Adrenal gland (tissue), 12 donors: ENCODE measurements around the gene BAG3. TPM values are rescaled to one million over a fixed set of nuclear protein-coding genes. Genes with fewer than 3 reads are reported as not detected.

Experiments
- DNase-seq, 7 donors: peaks; one replicate each; pipeline ENCODE4 v3.0.0-alpha.2; 2019 to 2020
- H3K27ac ChIP-seq, 5 donors: fragments of 200-600 bp; sonication (generic) in 4 of 5; 1 replicate in 3 of 5; 2 replicates in 2 of 5; pipeline versions ENCODE4 v1.5.1 to v1.8.0; 2016 to 2020; ENCODE audit warnings: mild to moderate bottlenecking in 1 of 5
- H3K27me3 ChIP-seq: fragments of 200-600 bp; 2 replicates; pipeline ENCODE4 v1.8.0; 2021
- H3K36me3 ChIP-seq, 2 donors: fragments of 200-600 bp; replicated peaks in 1 of 2; 1 replicate in 1 of 2; 2 replicates in 1 of 2; pipeline versions ENCODE4 v1.5.1 to v1.8.0; 2018 to 2022
- H3K4me1 ChIP-seq, 2 donors: fragments of 200-600 bp; replicated peaks in 1 of 2; 1 replicate in 1 of 2; 2 replicates in 1 of 2; pipeline versions ENCODE4 v1.5.1 to v1.8.0; 2018 to 2021
- H3K4me3 ChIP-seq, 4 donors: fragments of 200-600 bp; sonication (generic) in 3 of 4; one replicate each; pipeline ENCODE4 v1.5.1; 2016 to 2018
- H3K9me3 ChIP-seq, 3 donors: fragments of 200-600 bp; sonication (generic) in 1 of 3; replicated peaks in 1 of 3; 1 replicate in 2 of 3; 2 replicates in 1 of 3; pipeline versions ENCODE4 v1.5.1 to v1.8.0; 2016 to 2021
- POLR2A ChIP-seq, 2 donors: fragments of 450-650 bp; IDR thresholded peaks; one replicate each; pipeline ENCODE4 v1.6.1; 2017; ENCODE audit warnings: antibody characterized with exemption in 2 of 2, mild to moderate bottlenecking in 2 of 2, moderate library complexity in 1 of 2
- WGBS, 4 donors: extraction: QIAGEN DNeasy Blood & Tissue Kit in 2 of 4; methylation state at CpG; one replicate each; pipeline versions ENCODE4 v1.1.5 to v1.1.7; 2013 to 2017; 5-methylcytosine and 5-hydroxymethylcytosine counted together
- intact Hi-C, 2 donors: fragments of 100-400 bp; cut with DNase I; formaldehyde crosslinking; loops; one replicate each; pipeline versions ENCODE4 v1.14.1 to v1.15.0; 2022 to 2023
- polyA plus RNA-seq, 3 donors: library from polyadenylated mRNA; stranded (reverse); fragments of 200-250 nt in 2 of 3; fragments of 350-450 nt in 1 of 3; fragmentation: Illumina TruSeq in 1 of 3; extraction: RNeasy Lipid Tissue Mini Kit (QIAGEN cat#74804) in 1 of 3; gene quantifications; one replicate each; pipeline ENCODE4 v1.2.3, GENCODE V29; 2013 to 2014
- total RNA-seq, 9 donors: library from RNA; depleted of rRNA in 4 of 9; stranded (reverse); fragments of >200 nt in 4 of 9; fragments of 120-200 nt in 1 of 9; fragmentation: NEBNext Ultra II Directional in 1 of 9; extraction: Animal tissue kit (Norgen Biotek cat#: 25700) in 1 of 9; gene quantifications; one replicate each; pipeline versions ENCODE4 v1.1.0 to v1.2.4, GENCODE V29; 2013 to 2023
- TF ChIP-seq, protein P1 (sequence below), 6 experiments: fragments of 450-650 bp in 4 of 6; fragments of 200-600 bp in 2 of 6; sonication (generic) in 1 of 6; IDR thresholded peaks; 1 replicate in 5 of 6; 2 replicates in 1 of 6; pipeline versions ENCODE4 v1.5.1 to v1.8.0; 2016 to 2021; ENCODE audit warnings: antibody characterized with exemption in 6 of 6, mild to moderate bottlenecking in 2 of 6, moderate library complexity in 1 of 6
- donor health status: healthy with polysubstance abuse.
- donor health status: Bipolar disorder and iron deficiency.
- donor health status: DM: yes; HTN: yes; CAD: no.
- donor health status: DM: no; HTN: no; CAD: no.
- donor health status: DM: no; HTN: no; CAD: no.
- donor health status: DM: yes; HTN: yes; CAD: no.

Gene BAG3
- total and polyA plus RNA-seq, 12 donors, result 6.1 to 49.3 (median 30.0) TPM

DNA sequence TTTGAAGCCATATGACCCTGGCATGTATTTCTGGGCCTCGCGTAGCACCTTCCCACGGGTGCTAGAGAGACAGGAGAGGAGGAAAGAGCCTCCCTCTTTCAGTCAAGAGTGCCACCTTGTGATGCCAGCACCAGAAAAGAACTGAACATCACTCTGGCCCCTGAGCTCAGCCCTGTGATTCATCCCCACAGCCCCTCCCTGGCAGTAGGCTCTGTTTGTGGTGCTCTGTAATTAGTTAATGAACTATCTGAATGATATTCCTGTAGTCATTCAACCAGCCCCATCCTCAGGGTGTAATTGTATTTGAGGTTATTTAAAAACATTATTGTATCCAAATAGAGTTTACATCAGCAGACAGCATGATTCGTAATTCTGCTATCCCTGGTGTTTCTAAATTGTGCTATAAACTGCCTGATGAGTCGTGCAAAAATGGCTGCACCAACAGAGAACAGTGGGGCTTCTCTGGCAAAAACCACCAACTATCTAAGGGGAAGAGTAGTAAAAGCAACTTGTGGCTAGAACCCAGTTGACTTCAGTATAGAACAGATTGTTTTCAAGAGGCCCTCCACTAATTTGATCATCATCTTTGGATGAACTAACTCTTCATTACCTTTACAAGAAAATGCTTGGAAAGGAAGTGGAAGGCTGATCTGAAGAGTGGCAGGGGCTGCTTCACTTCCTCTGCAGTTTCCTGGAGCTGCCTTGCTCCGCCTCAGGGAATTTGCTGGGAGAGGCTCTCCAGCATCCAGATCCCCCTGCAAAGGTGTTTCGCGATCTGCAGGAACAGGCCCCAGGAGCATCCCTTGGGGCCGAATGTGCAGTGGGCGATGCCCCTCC, 30.7 kb upstream of the BAG3 start:
- H3K4me1 ChIP-seq, result no peaks in the 10 kb centered on the region
- H3K4me3 ChIP-seq, result no peak overlapping the region
- DNase-seq, result no peak
- no peak for TF ChIP-seq POLR2A (IDR thresholded peaks at IDR 0.05)
- peak overlapping the region in 1 of 5 donors; percentile 17 for H3K27ac ChIP-seq
- no peaks in the 10 kb centered on the region for H3K9me3 ChIP-seq
- H3K27me3 ChIP-seq, result no peaks in the 10 kb centered on the region
- H3K36me3 ChIP-seq, result no peaks in the 10 kb centered on the region
- 61 to 77% (median 71%) methylated on average over 10 of the region's 10 CpGs for WGBS, 4 donors
- intact Hi-C loops, result no loop called here

DNA sequence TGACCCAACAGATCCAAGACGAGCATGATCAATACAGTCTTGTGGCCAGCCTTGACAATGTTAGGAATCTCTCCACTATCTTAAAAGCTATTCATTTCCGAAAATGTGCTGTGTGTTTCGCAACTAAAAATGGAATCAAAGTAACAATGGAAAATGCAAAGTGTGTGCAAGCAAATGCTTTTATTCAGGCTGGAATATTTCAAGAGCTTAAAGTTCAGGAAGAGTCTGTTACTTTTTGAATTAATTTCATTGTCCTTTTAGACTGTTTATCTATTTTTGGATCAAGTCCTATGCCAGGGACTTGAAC, 30.1 kb upstream of the BAG3 start:
- 33 to 53% (median 48%) methylated on average over 3 of the region's 3 CpGs for WGBS, 4 donors
- H3K36me3 ChIP-seq, result no peaks in the 10 kb centered on the region
- no peaks in the 10 kb centered on the region for H3K27me3 ChIP-seq
- intact Hi-C loops, result no loop called here
- H3K4me1 ChIP-seq, result no peaks in the 10 kb centered on the region
- TF ChIP-seq, protein P1, sequence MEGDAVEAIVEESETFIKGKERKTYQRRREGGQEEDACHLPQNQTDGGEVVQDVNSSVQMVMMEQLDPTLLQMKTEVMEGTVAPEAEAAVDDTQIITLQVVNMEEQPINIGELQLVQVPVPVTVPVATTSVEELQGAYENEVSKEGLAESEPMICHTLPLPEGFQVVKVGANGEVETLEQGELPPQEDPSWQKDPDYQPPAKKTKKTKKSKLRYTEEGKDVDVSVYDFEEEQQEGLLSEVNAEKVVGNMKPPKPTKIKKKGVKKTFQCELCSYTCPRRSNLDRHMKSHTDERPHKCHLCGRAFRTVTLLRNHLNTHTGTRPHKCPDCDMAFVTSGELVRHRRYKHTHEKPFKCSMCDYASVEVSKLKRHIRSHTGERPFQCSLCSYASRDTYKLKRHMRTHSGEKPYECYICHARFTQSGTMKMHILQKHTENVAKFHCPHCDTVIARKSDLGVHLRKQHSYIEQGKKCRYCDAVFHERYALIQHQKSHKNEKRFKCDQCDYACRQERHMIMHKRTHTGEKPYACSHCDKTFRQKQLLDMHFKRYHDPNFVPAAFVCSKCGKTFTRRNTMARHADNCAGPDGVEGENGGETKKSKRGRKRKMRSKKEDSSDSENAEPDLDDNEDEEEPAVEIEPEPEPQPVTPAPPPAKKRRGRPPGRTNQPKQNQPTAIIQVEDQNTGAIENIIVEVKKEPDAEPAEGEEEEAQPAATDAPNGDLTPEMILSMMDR (IDR thresholded peaks at IDR 0.05), result no peak
- no peak for TF ChIP-seq POLR2A (IDR thresholded peaks at IDR 0.05)
- no peak for DNase-seq
- H3K27ac ChIP-seq, result peak overlapping the region in 1 of 5 donors; percentile 17
- no peaks in the 10 kb centered on the region for H3K9me3 ChIP-seq
- H3K4me3 ChIP-seq, result no peak overlapping the region

DNA sequence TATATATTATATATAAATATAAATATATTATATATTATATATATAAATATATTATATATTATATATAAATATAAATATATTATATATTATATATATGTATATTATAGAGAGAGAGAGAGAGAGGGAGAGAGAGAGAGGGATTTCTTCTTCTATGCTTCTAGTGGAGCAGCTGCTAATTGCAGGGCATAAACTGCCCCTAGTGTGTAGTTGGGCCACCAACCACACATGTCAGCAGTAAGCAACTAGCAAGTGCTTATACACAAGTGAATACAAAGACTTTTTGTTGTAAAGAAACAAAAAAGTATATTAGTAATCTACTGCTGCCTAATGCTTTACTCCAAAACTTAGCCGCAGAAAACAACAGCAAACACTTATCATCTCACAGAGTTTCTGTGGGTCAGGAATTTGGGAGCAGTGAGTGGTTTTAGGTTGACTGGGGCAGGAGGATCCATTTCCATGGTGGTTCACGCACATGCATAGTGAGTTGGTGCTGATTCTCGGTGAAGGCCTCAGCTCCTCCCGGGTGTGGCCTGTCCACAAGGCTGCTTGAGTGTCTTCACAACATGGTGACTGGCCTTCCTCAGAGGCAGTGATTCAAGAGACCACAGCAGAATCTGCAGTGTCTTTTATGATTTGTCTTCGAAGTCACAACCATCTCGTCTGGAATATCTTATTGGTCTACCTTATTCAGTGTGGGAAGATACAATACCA, 25.5 kb upstream of the BAG3 start:
- 92 to 97% (median 95%) methylated on average over 5 to 6 of the region's 6 CpGs for WGBS, 4 donors
- H3K27ac ChIP-seq, result no peak overlapping the region
- H3K27me3 ChIP-seq, result no peaks in the 10 kb centered on the region
- intact Hi-C loops, result no loop called here
- no peak for TF ChIP-seq POLR2A (IDR thresholded peaks at IDR 0.05)
- TF ChIP-seq, protein P1 (IDR thresholded peaks at IDR 0.05), result no peak
- H3K36me3 ChIP-seq, result no peaks in the 10 kb centered on the region
- no peak overlapping the region for H3K4me3 ChIP-seq
- H3K9me3 ChIP-seq, result no peaks in the 10 kb centered on the region
- H3K4me1 ChIP-seq, result no peaks in the 10 kb centered on the region
- no peak for DNase-seq

DNA sequence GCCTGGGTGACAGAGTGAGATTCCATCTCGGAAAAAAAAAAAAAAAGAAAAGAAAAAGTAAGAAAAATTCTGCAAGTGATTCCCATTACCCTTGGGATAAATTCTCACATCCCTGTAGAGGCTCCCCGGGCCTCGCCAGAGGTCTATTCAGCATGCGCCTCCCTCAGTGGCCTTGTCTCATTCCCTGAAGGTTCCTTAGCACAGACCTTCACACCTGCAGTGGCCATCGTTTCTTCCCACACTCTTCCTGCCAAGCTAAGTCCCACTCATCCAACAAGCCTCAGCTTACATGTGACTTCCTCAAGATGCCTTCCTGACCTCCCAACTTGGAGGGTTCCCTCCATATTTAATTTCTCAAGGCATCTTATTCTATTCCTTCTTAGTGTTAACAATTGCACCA, 20.9 kb upstream of the BAG3 start:
- H3K9me3 ChIP-seq, result no peaks in the 10 kb centered on the region
- H3K27ac ChIP-seq, result no peak overlapping the region
- no peak for DNase-seq
- H3K4me3 ChIP-seq, result no peak overlapping the region
- no peaks in the 10 kb centered on the region for H3K36me3 ChIP-seq
- intact Hi-C loops, result no loop called here
- H3K27me3 ChIP-seq, result no peaks in the 10 kb centered on the region
- 76 to 91% (median 78%) methylated on average over 5 of the region's 5 CpGs for WGBS, 4 donors
- no peaks in the 10 kb centered on the region for H3K4me1 ChIP-seq
- TF ChIP-seq POLR2A (IDR thresholded peaks at IDR 0.05), result no peak
- TF ChIP-seq, protein P1 (IDR thresholded peaks at IDR 0.05), result no peak
